Endothelial cell of umbilical vein (primary cell): ENCODE measurements around the gene HOXA3. TPM values are rescaled to one million over a fixed set of nuclear protein-coding genes. Genes with fewer than 3 reads are reported as not detected.

ENCODE experiments used
- BruUV-seq: library from RNA; stranded (reverse); fragments of 400-500 nt; replicated peaks from 2 replicates; lab custom pipeline; 2021; lab: Mats Ljungman, UMichigan
- CTCF ChIA-PET: fragments of 300-600, 350-600 bp; sonication (Branson Sonifier 250); formaldehyde crosslinking; loops from one replicate; lab custom pipeline; 2021; ENCODE audit warnings: antibody characterized with exemption, inconsistent platforms; lab: Charles Lee
- POLR2A ChIA-PET: fragments of 300-600, 350-600 bp; sonication (Branson Sonifier 250); formaldehyde crosslinking; loops from one replicate; lab custom pipeline; 2021; ENCODE audit warnings: antibody characterized with exemption, inconsistent platforms; lab: Charles Lee
- DNase-seq: peaks from one replicate; pipeline ENCODE4 v3.0.0-alpha.2; 2011; ENCODE audit warnings: low read depth, low spot score
- FAIRE-seq: peaks from 2 replicates; lab custom pipeline; 2011; peaks lifted over from hg19 to GRCh38; lab: Jason Lieb, UNC
- H2AFZ ChIP-seq: 2 replicates; pipeline ENCODE4 v1.6.0; 2012; ENCODE audit warnings: low read depth, low read length, control low read depth, inconsistent platforms
- H3K27ac ChIP-seq: 2 replicates; pipeline ENCODE4 v1.5.1; 2011; ENCODE audit warnings: low read depth, mild to moderate bottlenecking, control low read depth, low read length, moderate library complexity; ENCODE audit not compliant: insufficient read depth
- H3K27me3 ChIP-seq, 2 experiments: 2 replicates each; pipeline versions ENCODE4 v1.6.0 to v1.6.1; 2011; ENCODE audit warnings: low read length in 2 of 2, mixed read lengths in 1 of 2; ENCODE audit not compliant: control insufficient read depth in 2 of 2, insufficient read depth in 2 of 2
- H3K36me3 ChIP-seq, 2 experiments: 2 replicates in 1 of 2; 3 replicates in 1 of 2; pipeline ENCODE4 v1.5.1; 2011; ENCODE audit warnings: low read length in 2 of 2, mild to moderate bottlenecking in 1 of 2, moderate library complexity in 1 of 2; ENCODE audit not compliant: control insufficient read depth in 2 of 2, insufficient read depth in 2 of 2; ENCODE audit errors: extremely low read depth in 1 of 2
- H3K4me1 ChIP-seq: 3 replicates; pipeline ENCODE4 v1.5.1; 2011; ENCODE audit warnings: mild to moderate bottlenecking, low read length; ENCODE audit not compliant: control insufficient read depth, insufficient read depth; ENCODE audit errors: extremely low read depth
- H3K4me2 ChIP-seq: 2 replicates; pipeline ENCODE4 v1.6.1; 2011; ENCODE audit warnings: low read length, control low read depth, mixed read lengths; ENCODE audit not compliant: insufficient read depth
- H3K4me3 ChIP-seq, 3 experiments: fragments of 200-600 bp in 1 of 3; sonication (generic), shearing (Covaris generic) in 1 of 3; replicated peaks in 1 of 3; 2 replicates each; pipeline ENCODE4 v1.5.1; 2011 to 2016; ENCODE audit warnings: control low read depth in 3 of 3, low read length in 3 of 3, mild to moderate bottlenecking in 2 of 3, inconsistent platforms in 1 of 3, low read depth in 1 of 3, moderate library complexity in 1 of 3; ENCODE audit not compliant: insufficient read depth in 1 of 3
- H3K79me2 ChIP-seq: 2 replicates; pipeline ENCODE4 v1.6.0; 2012; ENCODE audit warnings: low read length, inconsistent platforms; ENCODE audit not compliant: control insufficient read depth, insufficient read depth
- H3K9ac ChIP-seq: replicated peaks from 2 replicates; pipeline ENCODE3; 2011; ENCODE audit warnings: low read length, control low read depth; ENCODE audit not compliant: insufficient read depth; ENCODE audit errors: extremely low read depth
- H3K9me1 ChIP-seq: replicated peaks from 3 replicates; pipeline ENCODE4 v1.6.0; 2011; ENCODE audit warnings: mild to moderate bottlenecking, low read length; ENCODE audit not compliant: control insufficient read depth, insufficient read depth; ENCODE audit errors: extremely low read depth
- H3K9me3 ChIP-seq: replicated peaks from 2 replicates; pipeline ENCODE4 v1.5.1; 2012; ENCODE audit warnings: low read length, inconsistent platforms; ENCODE audit not compliant: control insufficient read depth, insufficient read depth
- H4K20me1 ChIP-seq: replicated peaks from 2 replicates; pipeline ENCODE3; 2011; ENCODE audit warnings: mild to moderate bottlenecking, low read length; ENCODE audit not compliant: control insufficient read depth, insufficient read depth; ENCODE audit errors: extremely low read depth
- GATA2 ChIP-seq: IDR thresholded peaks from 2 replicates; pipeline ENCODE4 v1.7.0; 2011; ENCODE audit warnings: low read depth, mild to moderate bottlenecking, moderate library complexity, mixed read lengths, low read length; ENCODE audit not compliant: insufficient read length, insufficient read depth
- JUN ChIP-seq: IDR thresholded peaks from 2 replicates; pipeline ENCODE4 v1.6.1; 2011; ENCODE audit warnings: borderline replicate concordance, low read depth; ENCODE audit not compliant: insufficient read length, insufficient read depth
- MYC ChIP-seq: IDR thresholded peaks from one replicate; pipeline ENCODE4 v1.6.1; 2011; ENCODE audit warnings: mild to moderate bottlenecking, low read depth, low read length
- POLR2AphosphoS5 ChIP-seq: IDR thresholded peaks from 2 replicates; pipeline ENCODE4 v1.6.1; 2012; ENCODE audit warnings: low read depth, mild to moderate bottlenecking, control low read depth, low read length, moderate library complexity; ENCODE audit not compliant: insufficient read depth
- dilution Hi-C: fragments of 300-500 bp; cut with MboI; formaldehyde crosslinking; loops from one replicate; pipeline ENCODE4 v1.15.0; 2019; ENCODE audit warnings: low sequenced_read_pairs; ENCODE audit not compliant: extremely low pct_ligation_motif_present
- intact Hi-C: fragments of 100-400 bp; cut with micrococcal nuclease; formaldehyde crosslinking; loops from one replicate; pipeline ENCODE4 v1.10.0; 2022
- polyA plus RNA-seq, 4 experiments: library from polyadenylated mRNA; depleted of rRNA in 3 of 4; stranded (reverse) in 3 of 4; unstranded in 1 of 4; fragments of >200 nt; gene quantifications; 2 replicates each; pipeline versions ENCODE4 v1.2.1 to v1.2.3, GENCODE V29; 2011 to 2012; ENCODE audit warnings: missing spikeins in 1 of 4
- total RNA-seq: library from RNA; stranded (reverse); gene quantifications from 2 replicates; pipeline ENCODE4 v1.2.3, GENCODE V29; 2021
- TF ChIP-seq, protein P1 (sequence below), 2 donors: IDR thresholded peaks; 1 replicate in 1 of 2; 2 replicates in 1 of 2; pipeline ENCODE4 v1.5.1; 2011; ENCODE audit warnings: low read length in 2 of 2, mild to moderate bottlenecking in 2 of 2, moderate library complexity in 2 of 2, control low read depth in 1 of 2, inconsistent platforms in 1 of 2, low read depth in 1 of 2; ENCODE audit not compliant: insufficient read depth in 1 of 2; ENCODE audit errors: extremely low read depth in 1 of 2
- TF ChIP-seq, protein P2 (sequence below): IDR thresholded peaks from 2 replicates; pipeline ENCODE4 v1.6.1; 2011; ENCODE audit not compliant: insufficient read depth, insufficient read length

HOXA3 gene
- total and polyA plus RNA-seq, 2 donors (not counting 3 experiments of a cell fraction or from before 2014, with no cell fraction given), result 4.7 to 14.0 TPM

GRCh38 chr7:27179030-27179429 lies 26.6 kb upstream of the HOXA3 start:
- DNase-seq (peak; percentile 60), FAIRE-seq (peak; percentile 15)
- Histone ChIP-seq H3K36me3 (no peaks in the 10 kb centered on the region), H2AFZ (peak overlapping the region; percentile 64), H3K79me2 (peaks cover 94% of the 10 kb centered on the region), H3K9ac (peak overlapping the region; percentile 95), H3K4me2 (peak overlapping the region; percentile 98), H4K20me1 (no peaks in the 10 kb centered on the region), H3K27ac (peak overlapping the region; percentile 96), H3K4me1 (peaks cover 69% of the 10 kb centered on the region), H3K9me1 (no peaks in the 10 kb centered on the region), H3K4me3 (peak overlapping the region; percentile 53 to 94 (median 69)), H3K9me3 (no peaks in the 10 kb centered on the region), H3K27me3 (no peaks in the 10 kb centered on the region)
- ChIA-PET CTCF (interaction anchor here (0.7 to 8.0 kb wide), 34 partner anchors 9 to 1287 kb away, joined by 3 to 86 read pairs (median 7); partner anchors contain the start of genes HOXA3, HOXA4, HOXA5 and HOXA6), POLR2A (interaction anchor here (0.7 to 1.9 kb wide), 6 partner anchors 11 to 967 kb away, joined by 3 to 6 read pairs (median 5); partner anchors contain the start of gene HOXA9)
- TF ChIP-seq, protein P1, sequence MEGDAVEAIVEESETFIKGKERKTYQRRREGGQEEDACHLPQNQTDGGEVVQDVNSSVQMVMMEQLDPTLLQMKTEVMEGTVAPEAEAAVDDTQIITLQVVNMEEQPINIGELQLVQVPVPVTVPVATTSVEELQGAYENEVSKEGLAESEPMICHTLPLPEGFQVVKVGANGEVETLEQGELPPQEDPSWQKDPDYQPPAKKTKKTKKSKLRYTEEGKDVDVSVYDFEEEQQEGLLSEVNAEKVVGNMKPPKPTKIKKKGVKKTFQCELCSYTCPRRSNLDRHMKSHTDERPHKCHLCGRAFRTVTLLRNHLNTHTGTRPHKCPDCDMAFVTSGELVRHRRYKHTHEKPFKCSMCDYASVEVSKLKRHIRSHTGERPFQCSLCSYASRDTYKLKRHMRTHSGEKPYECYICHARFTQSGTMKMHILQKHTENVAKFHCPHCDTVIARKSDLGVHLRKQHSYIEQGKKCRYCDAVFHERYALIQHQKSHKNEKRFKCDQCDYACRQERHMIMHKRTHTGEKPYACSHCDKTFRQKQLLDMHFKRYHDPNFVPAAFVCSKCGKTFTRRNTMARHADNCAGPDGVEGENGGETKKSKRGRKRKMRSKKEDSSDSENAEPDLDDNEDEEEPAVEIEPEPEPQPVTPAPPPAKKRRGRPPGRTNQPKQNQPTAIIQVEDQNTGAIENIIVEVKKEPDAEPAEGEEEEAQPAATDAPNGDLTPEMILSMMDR (IDR thresholded peaks at IDR 0.05; ENCODE audit: extremely low read depth in 1 of 2, insufficient read depth in 1 of 2, low read depth in 1 of 2, low read length in 2 of 2), result no peak
- TF ChIP-seq MYC, result no peak
- TF ChIP-seq POLR2AphosphoS5, result no peak
- BruUV-seq, result no TSS peak
- intact Hi-C loops (loop anchor here (1.0 kb wide), 1 partner anchor 8 kb away; no protein-coding TSS in a partner anchor), dilution Hi-C loops (no loop called here)

GRCh38 chr7:27178366-27178765 lies 26.0 kb upstream of the HOXA3 start:
- dilution Hi-C loops (no loop called here), intact Hi-C loops (no loop called here)
- H3K9me3 ChIP-seq, result no peaks in the 10 kb centered on the region
- H3K27me3 ChIP-seq, result no peaks in the 10 kb centered on the region
- POLR2A ChIA-PET, result interaction anchor here (0.7 to 2.0 kb wide), 4 partner anchors 13 to 54 kb away, joined by 3 to 7 read pairs (median 6); partner anchors contain the start of gene HOXA9
- no peak for TF ChIP-seq JUN
- TF ChIP-seq, protein P2, sequence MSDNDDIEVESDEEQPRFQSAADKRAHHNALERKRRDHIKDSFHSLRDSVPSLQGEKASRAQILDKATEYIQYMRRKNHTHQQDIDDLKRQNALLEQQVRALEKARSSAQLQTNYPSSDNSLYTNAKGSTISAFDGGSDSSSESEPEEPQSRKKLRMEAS, result no peak
- no peak for TF ChIP-seq GATA2
- no peak for TF ChIP-seq POLR2AphosphoS5
- H3K4me3 ChIP-seq, result peak overlapping the region; percentile 53 to 94 (median 69)
- peak; percentile 55 for FAIRE-seq
- CTCF ChIA-PET, result interaction anchor here (0.7 to 8.0 kb wide), 13 partner anchors 9 to 916 kb away, joined by 3 to 86 read pairs (median 15); partner anchors contain the start of genes HOXA3, HOXA5, HOXA6 and HOXA7
- peak overlapping the region; percentile 98 for H3K4me2 ChIP-seq
- peak; percentile 60 for DNase-seq
- no peaks in the 10 kb centered on the region for H3K9me1 ChIP-seq
- H3K79me2 ChIP-seq, result peaks cover 94% of the 10 kb centered on the region
- no peaks in the 10 kb centered on the region for H3K36me3 ChIP-seq
- no TSS peak for BruUV-seq
- peak overlapping the region; percentile 95 for H3K9ac ChIP-seq
- H3K27ac ChIP-seq, result peak overlapping the region; percentile 96
- H4K20me1 ChIP-seq, result no peaks in the 10 kb centered on the region
- peaks cover 65% of the 10 kb centered on the region for H3K4me1 ChIP-seq
- no peak overlapping the region for H2AFZ ChIP-seq
